ENCODE results near the gene ZNF638.

Gene ZNF638

GRCh38 chr2:71473346-71474031 lies 141.9 kb downstream of the ZNF638 start:
- DNase-seq = no peak

- DNase-seq = no peak
These were observed 142.6 kb downstream of the ZNF638 start for GRCh38 chr2:71474116-71474743.

GRCh38 chr2:71474744-71475397 lies 143.3 kb downstream of the ZNF638 start:
- DNase-seq = no peak

GRCh38 chr2:71476495-71476894 lies 144.9 kb downstream of the ZNF638 start:
- DNase-seq = no peak

- no peak for DNase-seq
These were observed 145.7 kb downstream of the ZNF638 start for GRCh38 chr2:71477231-71477691.

- no peak for DNase-seq
These were observed 147.2 kb downstream of the ZNF638 start for GRCh38 chr2:71478806-71479205.

- DNase-seq = no peak
These were observed 147.7 kb downstream of the ZNF638 start for GRCh38 chr2:71479261-71479660.

- DNase-seq = no peak
These were observed 149.5 kb downstream of the ZNF638 start for GRCh38 chr2:71481111-71481510.

- no peak for DNase-seq
These were observed 150.5 kb downstream of the ZNF638 start for GRCh38 chr2:71482055-71482454.

- DNase-seq = no peak
These were observed 151.7 kb downstream of the ZNF638 start for GRCh38 chr2:71483246-71483645.

GRCh38 chr2:71484354-71484753 lies 152.8 kb downstream of the ZNF638 start:
- DNase-seq = no peak

Measured in NCI-H526 treated with DMSO at 0.1 percent for 48 hours (cell line).